ENCODE measurements around the gene MUS81.
A peak's percentile ranks its signal among the peaks of the same experiment; 100 is the strongest.

Gene MUS81

DNA sequence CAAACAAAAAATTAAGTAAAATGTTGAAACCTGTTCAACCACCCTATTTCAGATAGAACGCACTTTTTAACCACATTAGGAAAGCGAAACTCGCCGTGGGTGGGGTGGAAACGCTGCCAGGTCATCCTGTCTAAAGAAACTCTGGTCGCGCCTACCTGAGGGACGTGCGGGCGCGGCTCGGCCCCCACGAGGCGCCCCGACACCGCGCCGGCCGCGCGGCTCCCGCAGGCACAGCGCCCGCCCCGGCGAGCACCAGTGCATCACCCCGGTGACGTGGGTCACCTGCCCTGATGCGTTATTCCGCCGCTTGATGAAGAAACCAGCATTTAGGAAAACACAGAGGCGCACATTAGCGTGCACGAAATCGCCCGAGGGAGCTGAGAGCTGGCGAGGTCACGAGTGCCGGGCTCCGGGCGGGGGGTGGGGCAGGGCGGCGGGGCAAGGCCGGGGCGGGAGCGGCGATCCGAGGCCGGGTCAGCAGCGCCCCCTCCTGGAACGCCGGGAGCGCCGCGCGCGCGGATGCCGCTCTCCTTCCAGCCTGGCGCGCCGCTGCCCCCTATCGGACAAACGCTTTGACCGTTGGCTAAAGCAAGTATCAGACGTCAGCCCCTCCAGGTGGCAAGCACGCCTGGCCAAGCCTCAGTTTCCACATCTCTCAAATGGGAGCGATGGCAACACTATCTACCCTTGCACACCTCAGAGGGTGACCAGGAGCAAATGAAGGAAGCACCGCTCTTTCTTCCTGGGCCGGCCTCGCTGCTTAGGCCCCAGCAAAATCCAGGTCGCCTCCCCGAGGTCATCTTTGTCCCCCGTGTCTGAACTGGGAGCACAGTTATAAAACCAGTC lies 42.2 kb upstream of the MUS81 start:
- no peaks in the 10 kb centered on the region for H3K9me3 ChIP-seq (ENCODE audit: insufficient read depth, low read length, severe bottlenecking)
- peaks cover 10% of the 10 kb centered on the region; the same call in 1 of the 2 replicates for H3K79me2 ChIP-seq (ENCODE audit: insufficient read depth, low read length)
- H3K27ac ChIP-seq (ENCODE audit: low read length) = peak overlapping the region; percentile 68
- no peaks in the 10 kb centered on the region for H4K20me1 ChIP-seq (ENCODE audit: insufficient read depth, low read length)
- H3K9ac ChIP-seq (ENCODE audit: low read depth, low read length) = peak overlapping the region; percentile 79
- ATAC-seq (ENCODE audit: insufficient read depth, low read depth) = peak; percentile 93
- peak overlapping the region; percentile 28 to 82 for H3K4me3 ChIP-seq (ENCODE audit: low read depth in 1 of 2, low read length in 2 of 2)
- no peak for TF ChIP-seq EZH2 (IDR thresholded peaks at IDR 0.05; ENCODE audit: borderline replicate concordance, low read depth, low read length, severe bottlenecking)
- TF ChIP-seq, protein P1, sequence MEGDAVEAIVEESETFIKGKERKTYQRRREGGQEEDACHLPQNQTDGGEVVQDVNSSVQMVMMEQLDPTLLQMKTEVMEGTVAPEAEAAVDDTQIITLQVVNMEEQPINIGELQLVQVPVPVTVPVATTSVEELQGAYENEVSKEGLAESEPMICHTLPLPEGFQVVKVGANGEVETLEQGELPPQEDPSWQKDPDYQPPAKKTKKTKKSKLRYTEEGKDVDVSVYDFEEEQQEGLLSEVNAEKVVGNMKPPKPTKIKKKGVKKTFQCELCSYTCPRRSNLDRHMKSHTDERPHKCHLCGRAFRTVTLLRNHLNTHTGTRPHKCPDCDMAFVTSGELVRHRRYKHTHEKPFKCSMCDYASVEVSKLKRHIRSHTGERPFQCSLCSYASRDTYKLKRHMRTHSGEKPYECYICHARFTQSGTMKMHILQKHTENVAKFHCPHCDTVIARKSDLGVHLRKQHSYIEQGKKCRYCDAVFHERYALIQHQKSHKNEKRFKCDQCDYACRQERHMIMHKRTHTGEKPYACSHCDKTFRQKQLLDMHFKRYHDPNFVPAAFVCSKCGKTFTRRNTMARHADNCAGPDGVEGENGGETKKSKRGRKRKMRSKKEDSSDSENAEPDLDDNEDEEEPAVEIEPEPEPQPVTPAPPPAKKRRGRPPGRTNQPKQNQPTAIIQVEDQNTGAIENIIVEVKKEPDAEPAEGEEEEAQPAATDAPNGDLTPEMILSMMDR (IDR thresholded peaks at IDR 0.05; ENCODE audit: borderline replicate concordance, extremely low read depth, low read length, poor library complexity, severe bottlenecking) = peak; percentile 95
- H2AFZ ChIP-seq (ENCODE audit: low read depth, low read length) = peak overlapping the region; percentile 95
- no peaks in the 10 kb centered on the region for H3K36me3 ChIP-seq (ENCODE audit: insufficient read depth, low read length)
- peak; percentile 90 for DNase-seq
- H3K4me2 ChIP-seq (ENCODE audit: insufficient read depth, low read length) = peak overlapping the region; percentile 75
- peaks cover 19% of the 10 kb centered on the region for H3K4me1 ChIP-seq (ENCODE audit: insufficient read depth, low read length)
- H3K27me3 ChIP-seq (ENCODE audit: insufficient read depth, low read length, poor library complexity) = no peaks in the 10 kb centered on the region

DNA sequence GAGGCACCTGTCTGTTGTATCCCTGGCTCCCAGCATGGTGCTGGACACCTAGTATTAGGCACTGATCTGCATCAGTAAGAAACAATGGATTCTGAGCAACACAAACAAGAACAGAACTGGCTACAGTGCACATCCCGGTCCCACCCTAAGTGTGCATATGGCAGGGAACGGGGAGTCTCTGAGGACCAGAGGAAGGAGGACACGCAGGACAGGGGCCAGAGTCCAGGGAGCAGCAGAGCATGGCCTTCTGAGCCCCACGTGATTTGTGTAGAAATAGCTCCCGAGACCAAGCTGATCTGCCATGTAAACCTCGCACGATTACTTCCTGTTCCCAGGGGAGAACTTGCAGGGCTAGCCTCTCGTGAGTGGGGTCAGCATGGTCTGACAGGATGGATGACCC lies 39.1 kb upstream of the MUS81 start:
- no peak for TF ChIP-seq EZH2 (IDR thresholded peaks at IDR 0.05; ENCODE audit: borderline replicate concordance, low read depth, low read length, severe bottlenecking)
- TF ChIP-seq, protein P1 (IDR thresholded peaks at IDR 0.05; ENCODE audit: borderline replicate concordance, extremely low read depth, low read length, poor library complexity, severe bottlenecking) = no peak
- H2AFZ ChIP-seq (ENCODE audit: low read depth, low read length) = no peak overlapping the region
- no peak overlapping the region for H3K9ac ChIP-seq (ENCODE audit: low read depth, low read length)
- H3K27ac ChIP-seq (ENCODE audit: low read length) = no peak overlapping the region
- H3K36me3 ChIP-seq (ENCODE audit: insufficient read depth, low read length) = no peaks in the 10 kb centered on the region
- H3K4me3 ChIP-seq (ENCODE audit: low read depth in 1 of 2, low read length in 2 of 2) = no peak overlapping the region
- no peak for DNase-seq
- H3K27me3 ChIP-seq (ENCODE audit: insufficient read depth, low read length, poor library complexity) = no peaks in the 10 kb centered on the region
- ATAC-seq (ENCODE audit: insufficient read depth, low read depth) = no peak
- peaks cover 10% of the 10 kb centered on the region; the same call in 1 of the 2 replicates for H3K79me2 ChIP-seq (ENCODE audit: insufficient read depth, low read length)
- H3K9me3 ChIP-seq (ENCODE audit: insufficient read depth, low read length, severe bottlenecking) = no peaks in the 10 kb centered on the region
- H3K4me1 ChIP-seq (ENCODE audit: insufficient read depth, low read length) = peaks cover 19% of the 10 kb centered on the region
- H4K20me1 ChIP-seq (ENCODE audit: insufficient read depth, low read length) = no peaks in the 10 kb centered on the region
- no peak overlapping the region for H3K4me2 ChIP-seq (ENCODE audit: insufficient read depth, low read length)

DNA sequence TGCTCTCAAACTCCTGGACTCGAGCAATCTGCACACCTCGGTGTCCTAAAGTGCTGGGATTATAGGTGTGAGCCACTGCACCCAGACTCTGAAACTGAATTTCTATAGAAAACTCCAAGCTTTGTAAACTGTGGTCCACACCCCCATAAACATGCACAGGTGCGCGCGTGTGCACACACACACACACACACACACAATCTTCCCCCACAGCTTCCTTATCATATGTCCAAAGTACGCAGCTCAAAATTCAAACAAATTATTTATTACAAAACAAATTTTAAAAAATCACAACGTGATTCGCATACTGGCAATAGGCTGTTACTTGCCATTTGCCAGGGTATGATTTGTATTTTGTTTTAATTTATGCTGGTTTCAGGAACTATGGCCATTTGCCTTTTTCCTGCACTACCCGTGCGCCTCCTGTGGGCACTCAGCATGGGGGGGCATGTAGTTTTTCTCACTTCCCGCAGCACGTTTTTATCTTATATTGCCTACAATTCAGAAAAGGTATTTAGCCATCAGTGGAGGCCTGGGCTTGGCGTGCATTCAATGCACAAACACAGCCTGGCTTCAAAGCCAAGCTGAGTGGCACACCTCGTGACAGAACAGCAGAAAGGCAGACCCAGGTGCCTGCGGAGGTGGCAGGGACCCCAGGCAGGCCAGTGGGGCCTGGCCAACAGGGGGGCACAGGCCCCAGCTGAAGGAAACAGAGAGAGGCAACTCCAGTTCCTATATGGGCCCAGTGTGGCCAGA lies 37.3 kb upstream of the MUS81 start:
- Histone ChIP-seq H3K36me3 (ENCODE audit: insufficient read depth, low read length) (no peaks in the 10 kb centered on the region), H2AFZ (ENCODE audit: low read depth, low read length) (no peak overlapping the region), H3K4me2 (ENCODE audit: insufficient read depth, low read length) (no peak overlapping the region), H4K20me1 (ENCODE audit: insufficient read depth, low read length) (no peaks in the 10 kb centered on the region), H3K27ac (ENCODE audit: low read length) (no peak overlapping the region), H3K9ac (ENCODE audit: low read depth, low read length) (no peak overlapping the region), H3K4me3 (ENCODE audit: low read depth in 1 of 2, low read length in 2 of 2) (no peak overlapping the region), H3K9me3 (ENCODE audit: insufficient read depth, low read length, severe bottlenecking) (no peaks in the 10 kb centered on the region), H3K79me2 (ENCODE audit: insufficient read depth, low read length) (no peaks in the 10 kb centered on the region), H3K4me1 (ENCODE audit: insufficient read depth, low read length) (peaks cover 4% of the 10 kb centered on the region), H3K27me3 (ENCODE audit: insufficient read depth, low read length, poor library complexity) (no peaks in the 10 kb centered on the region)
- no peak for DNase-seq
- TF ChIP-seq EZH2 (IDR thresholded peaks at IDR 0.05; ENCODE audit: borderline replicate concordance, low read depth, low read length, severe bottlenecking) = no peak
- TF ChIP-seq, protein P1 (IDR thresholded peaks at IDR 0.05; ENCODE audit: borderline replicate concordance, extremely low read depth, low read length, poor library complexity, severe bottlenecking) = no peak
- ATAC-seq (ENCODE audit: insufficient read depth, low read depth) = no peak
